Lower leg skin (tissue), 3 donors: ENCODE results near the gene CPXM2.

ENCODE experiments used
- CTCF ChIP-seq, 3 donors: fragments of 450-650 bp; IDR thresholded peaks; one replicate each; pipeline ENCODE4 v1.5.1; 2016; ENCODE audit warnings: antibody characterized with exemption in 3 of 3, mild to moderate bottlenecking in 3 of 3, moderate library complexity in 2 of 3
- POLR2A ChIP-seq, 2 donors: fragments of 450-650 bp; IDR thresholded peaks; one replicate each; pipeline ENCODE4 v1.6.1; 2016 to 2017; ENCODE audit warnings: antibody characterized with exemption in 2 of 2, mild to moderate bottlenecking in 1 of 2, moderate library complexity in 1 of 2

DNA sequence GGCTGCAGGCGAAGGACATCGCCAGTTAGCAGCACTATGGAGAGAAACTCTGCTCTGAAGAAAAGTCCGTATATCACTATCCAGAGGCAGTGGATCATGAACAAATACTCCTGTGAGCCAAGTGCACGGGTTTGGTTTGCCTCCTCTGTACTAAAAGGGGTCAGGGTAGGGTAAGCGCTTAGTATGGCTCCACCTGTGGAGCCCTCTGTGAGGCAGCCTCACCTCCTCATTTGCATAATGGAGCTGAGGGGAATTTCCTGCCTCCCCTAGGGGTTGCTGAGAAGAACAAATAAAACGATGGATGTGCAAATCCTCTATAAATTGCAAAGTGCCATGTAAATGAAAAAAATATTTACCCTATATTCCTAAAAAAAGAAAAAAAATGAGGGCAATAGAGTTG lies 162.1 kb downstream of the CPXM2 start:
- TF ChIP-seq CTCF (IDR thresholded peaks at IDR 0.05) (no peak), POLR2A (IDR thresholded peaks at IDR 0.05) (no peak)
